ENCODE data around the gene MIOX.

MIOX gene

DNA sequence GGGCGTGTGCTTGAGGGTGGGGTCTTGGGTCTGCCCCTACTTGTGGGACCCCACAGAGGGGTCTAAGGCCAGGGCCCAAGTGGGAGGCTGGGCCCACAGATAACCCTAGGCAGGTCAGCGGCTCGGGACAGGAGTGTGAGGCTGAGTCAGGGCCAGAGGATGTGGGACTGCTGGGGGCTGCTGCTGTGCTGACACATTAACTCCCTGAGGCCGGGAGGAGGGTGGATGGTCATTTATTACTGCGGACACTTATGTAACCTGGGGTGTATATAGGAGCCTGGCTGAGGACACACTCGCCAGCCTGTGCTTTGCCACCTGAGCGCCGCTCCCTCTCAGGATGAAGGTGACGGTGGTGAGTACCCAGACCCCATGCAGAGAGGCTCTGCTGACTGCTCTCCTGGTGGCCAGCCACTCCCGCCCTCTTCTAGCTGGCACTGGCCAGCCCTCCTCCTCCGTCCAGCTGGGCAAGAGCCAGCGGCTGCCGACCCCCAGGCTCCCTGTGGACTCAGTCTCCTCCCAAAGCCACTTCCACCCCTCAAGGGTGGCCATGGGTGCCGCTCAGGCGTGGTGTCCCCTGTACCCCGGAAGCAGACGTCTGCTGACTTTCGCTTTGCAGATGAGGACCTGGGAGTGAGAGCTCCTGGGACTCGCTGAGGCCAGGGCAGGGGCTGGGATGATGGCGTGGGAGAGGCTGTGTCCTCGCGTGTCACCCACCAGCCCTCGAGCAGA is at the start of gene MIOX:
Gene MIOX (plus strand): TSS at position 299 of the 729 bp plus-strand sequence. CDS start 39 bp downstream, at position 338.
- peaks cover 6% of the 10 kb centered on the region for H3K4me1 ChIP-seq (ENCODE audit: insufficient read depth, insufficient read length)
- TF ChIP-seq SUZ12 (IDR thresholded peaks at IDR 0.05; ENCODE audit: extremely low read depth, insufficient read depth, insufficient read length), result no peak
- DNase-seq (ENCODE audit: low read depth, low spot score), result no peak

DNA sequence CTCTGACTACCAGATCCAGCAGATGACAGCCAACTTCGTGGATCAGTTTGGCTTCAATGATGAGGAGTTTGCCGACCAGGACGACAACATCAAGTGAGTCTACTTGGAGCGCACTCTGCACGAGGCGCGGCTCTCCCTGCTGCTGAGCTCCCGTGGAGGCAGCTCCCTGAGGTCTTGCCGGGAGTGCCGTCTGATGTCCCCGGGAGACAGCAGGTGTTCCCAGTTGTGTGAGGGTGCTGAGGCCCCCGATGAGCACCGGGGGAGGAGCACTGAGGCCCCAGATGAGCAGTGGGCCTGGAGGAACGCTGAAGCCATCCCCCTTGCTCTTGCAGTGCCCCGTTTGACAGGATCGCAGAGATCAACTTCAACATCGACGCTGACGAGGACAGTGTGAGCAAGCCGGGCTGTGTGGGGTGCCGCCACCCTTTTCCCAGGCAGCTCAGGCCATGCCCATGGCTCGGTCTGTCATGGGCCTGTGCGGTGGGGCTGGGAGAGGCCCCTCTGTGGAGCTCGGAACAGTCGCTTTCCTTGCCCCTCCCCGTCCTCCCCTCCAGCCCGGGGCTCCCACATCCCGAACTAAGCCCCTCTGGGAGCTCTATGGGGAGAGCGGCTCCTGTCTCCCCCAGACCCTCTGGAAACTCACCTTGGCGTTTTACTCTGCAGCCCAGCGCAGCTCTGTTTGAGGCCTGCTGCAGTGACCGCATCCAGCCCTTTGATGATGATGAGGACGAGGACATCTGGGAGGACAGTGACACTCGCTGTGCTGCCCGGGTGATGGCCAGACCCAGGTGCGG is 49.0 kb upstream of the MIOX start:
- no peak for DNase-seq (ENCODE audit: low read depth, low spot score)
- no peak overlapping the region for H3K4me3 ChIP-seq (ENCODE audit: insufficient read length, low read depth)
- H3K27me3 ChIP-seq (ENCODE audit: insufficient read depth, insufficient read length), result no peaks in the 10 kb centered on the region
- TF ChIP-seq YY1 (IDR thresholded peaks at IDR 0.05; ENCODE audit: insufficient read depth, insufficient read length) (no peak), SUZ12 (IDR thresholded peaks at IDR 0.05; ENCODE audit: extremely low read depth, insufficient read depth, insufficient read length) (no peak), ZNF274 (IDR thresholded peaks at IDR 0.05; ENCODE audit: low read depth, low read length) (no peak)
- H3K4me1 ChIP-seq (ENCODE audit: insufficient read depth, insufficient read length), result no peaks in the 10 kb centered on the region
- H3K9ac ChIP-seq (ENCODE audit: insufficient read length, low read depth), result no peak overlapping the region
- H3K9me3 ChIP-seq (ENCODE audit: insufficient read depth, low read length), result no peaks in the 10 kb centered on the region
- H3K36me3 ChIP-seq (ENCODE audit: insufficient read depth, insufficient read length, low read length), result peaks cover 71% of the 10 kb centered on the region

More for the DNA sequence above, at the start of gene MIOX:
- Histone ChIP-seq H3K9ac (ENCODE audit: insufficient read length, low read depth) (no peak within 1 kb of the TSS), H3K36me3 (ENCODE audit: insufficient read depth, insufficient read length, low read length) (peaks cover 3% of the 10 kb centered on the region), H3K27me3 (ENCODE audit: insufficient read depth, insufficient read length) (peaks cover 2% of the 10 kb centered on the region), H3K4me3 (ENCODE audit: insufficient read length, low read depth) (no peak within 1 kb of the TSS), H3K9me3 (ENCODE audit: insufficient read depth, low read length) (no peaks in the 10 kb centered on the region)

DNA sequence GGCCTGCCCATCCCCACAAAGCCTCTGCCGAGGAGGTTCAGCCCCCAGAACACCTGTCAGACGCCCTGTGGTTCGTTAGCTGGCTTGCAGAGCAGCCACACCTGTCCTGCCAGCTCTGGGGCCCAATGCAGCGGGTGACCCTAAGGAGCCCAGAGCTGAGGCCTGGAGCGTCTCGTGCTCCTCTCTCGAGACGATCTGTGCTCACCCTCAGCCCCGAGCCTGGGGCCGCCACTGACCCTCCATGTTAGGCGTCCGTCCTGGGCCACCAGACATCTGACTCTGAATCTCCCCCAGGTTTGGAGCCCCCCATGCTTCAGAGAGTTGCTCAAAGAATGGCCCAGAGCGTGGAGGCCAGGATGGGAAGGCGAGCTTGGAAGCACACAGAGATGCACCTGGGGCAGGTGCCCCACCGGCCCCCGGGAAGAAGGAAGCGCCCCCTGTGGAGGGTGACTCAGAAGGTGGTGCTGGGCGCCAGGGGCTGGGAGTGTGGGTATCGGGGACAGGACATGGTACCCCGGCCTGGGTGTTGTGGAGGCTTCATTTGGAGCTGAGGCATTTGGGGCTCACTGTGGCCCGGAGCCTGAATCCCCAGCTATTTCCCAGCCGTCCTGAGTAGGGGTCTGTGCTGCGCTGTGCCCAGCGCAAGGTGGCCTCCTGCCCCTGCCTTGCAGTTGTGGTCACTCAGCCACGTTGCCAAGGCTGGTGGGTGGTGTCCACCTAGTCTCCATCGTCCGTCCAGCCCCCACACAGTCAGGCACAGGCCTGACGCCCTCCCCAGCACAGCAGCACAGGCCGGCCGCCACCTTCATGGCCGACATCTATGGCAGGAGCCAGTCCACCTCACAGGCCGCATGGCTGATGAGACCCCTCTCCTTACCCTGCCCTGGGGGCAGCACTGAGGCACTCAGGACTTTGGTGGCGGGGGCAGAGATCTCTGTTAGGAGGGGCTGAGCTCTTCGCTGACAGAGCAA is 48.1 kb upstream of the MIOX start:
- Histone ChIP-seq H3K9ac (ENCODE audit: insufficient read length, low read depth) (no peak overlapping the region), H3K4me3 (ENCODE audit: insufficient read length, low read depth) (no peak overlapping the region), H3K4me1 (ENCODE audit: insufficient read depth, insufficient read length) (no peaks in the 10 kb centered on the region), H3K27me3 (ENCODE audit: insufficient read depth, insufficient read length) (no peaks in the 10 kb centered on the region), H3K9me3 (ENCODE audit: insufficient read depth, low read length) (no peaks in the 10 kb centered on the region), H3K36me3 (ENCODE audit: insufficient read depth, insufficient read length, low read length) (peaks cover 75% of the 10 kb centered on the region)
- no peak for DNase-seq (ENCODE audit: low read depth, low spot score)
- TF ChIP-seq YY1 (IDR thresholded peaks at IDR 0.05; ENCODE audit: insufficient read depth, insufficient read length) (no peak), ZNF274 (IDR thresholded peaks at IDR 0.05; ENCODE audit: low read depth, low read length) (no peak), SUZ12 (IDR thresholded peaks at IDR 0.05; ENCODE audit: extremely low read depth, insufficient read depth, insufficient read length) (no peak)

DNA sequence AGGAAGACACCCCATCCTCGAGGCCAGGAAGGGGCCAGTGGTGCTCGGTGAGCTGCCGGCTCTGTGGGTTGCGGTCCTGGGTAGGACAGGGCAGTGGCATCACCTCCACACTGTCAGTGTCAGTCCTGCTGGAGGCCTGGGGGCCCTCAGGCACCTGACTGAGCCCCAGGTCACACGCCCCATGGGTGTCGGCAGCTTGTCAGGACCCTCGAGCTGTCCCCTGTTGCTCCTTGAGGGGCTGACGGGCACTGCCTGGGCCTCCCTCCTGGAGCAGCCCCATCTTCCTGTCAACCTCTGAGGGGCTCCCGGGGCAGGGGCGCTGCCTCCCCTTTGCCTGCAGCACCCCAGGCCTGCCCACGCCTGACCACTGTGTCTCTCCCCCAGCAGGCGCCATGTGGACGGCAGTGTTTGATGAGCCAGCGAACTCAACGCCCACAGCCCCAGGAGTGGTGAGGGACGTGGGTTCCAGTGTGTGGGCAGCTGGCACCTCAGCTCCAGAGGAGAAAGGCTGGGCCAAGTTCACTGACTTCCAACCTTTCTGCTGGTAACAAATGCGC is 47.3 kb upstream of the MIOX start:
- Histone ChIP-seq H3K9ac (ENCODE audit: insufficient read length, low read depth) (no peak overlapping the region), H3K4me3 (ENCODE audit: insufficient read length, low read depth) (no peak overlapping the region), H3K9me3 (ENCODE audit: insufficient read depth, low read length) (no peaks in the 10 kb centered on the region), H3K36me3 (ENCODE audit: insufficient read depth, insufficient read length, low read length) (peaks cover 80% of the 10 kb centered on the region), H3K27me3 (ENCODE audit: insufficient read depth, insufficient read length) (no peaks in the 10 kb centered on the region), H3K4me1 (ENCODE audit: insufficient read depth, insufficient read length) (no peaks in the 10 kb centered on the region)
- no peak for DNase-seq (ENCODE audit: low read depth, low spot score)
- no peak for TF ChIP-seq SUZ12 (IDR thresholded peaks at IDR 0.05; ENCODE audit: extremely low read depth, insufficient read depth, insufficient read length)
- TF ChIP-seq ZNF274 (IDR thresholded peaks at IDR 0.05; ENCODE audit: low read depth, low read length), result no peak
- TF ChIP-seq YY1 (IDR thresholded peaks at IDR 0.05; ENCODE audit: insufficient read depth, insufficient read length), result no peak

DNA sequence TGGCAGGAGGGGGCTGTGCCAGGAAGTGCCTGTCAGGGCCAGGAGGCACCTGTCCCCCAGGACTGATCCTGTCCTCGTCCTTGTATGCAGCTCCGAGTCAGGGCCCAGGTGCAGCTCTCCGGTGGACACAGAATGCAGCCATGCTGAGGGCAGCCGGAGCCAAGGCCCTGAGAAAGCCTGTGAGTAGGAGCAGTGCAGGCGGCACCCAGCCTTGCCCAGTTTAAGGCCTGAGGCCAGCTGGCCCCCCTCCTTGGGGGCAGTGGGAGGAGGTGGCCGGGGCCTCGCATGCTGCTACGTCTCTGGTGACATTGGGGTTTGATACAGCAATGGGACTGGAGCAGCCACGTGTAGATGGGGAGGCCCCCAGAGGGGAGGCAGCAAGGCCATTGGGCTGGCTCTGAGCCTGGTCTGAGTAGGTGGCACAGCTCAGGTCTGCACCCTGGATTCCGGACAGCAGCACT is 46.8 kb upstream of the MIOX start:
- TF ChIP-seq YY1 (IDR thresholded peaks at IDR 0.05; ENCODE audit: insufficient read depth, insufficient read length), result no peak
- TF ChIP-seq ZNF274 (IDR thresholded peaks at IDR 0.05; ENCODE audit: low read depth, low read length), result no peak
- no peak for TF ChIP-seq SUZ12 (IDR thresholded peaks at IDR 0.05; ENCODE audit: extremely low read depth, insufficient read depth, insufficient read length)
- H3K4me3 ChIP-seq (ENCODE audit: insufficient read length, low read depth), result no peak overlapping the region
- DNase-seq (ENCODE audit: low read depth, low spot score), result no peak
- H3K36me3 ChIP-seq (ENCODE audit: insufficient read depth, insufficient read length, low read length), result peaks cover 81% of the 10 kb centered on the region
- H3K27me3 ChIP-seq (ENCODE audit: insufficient read depth, insufficient read length), result no peaks in the 10 kb centered on the region
- H3K9me3 ChIP-seq (ENCODE audit: insufficient read depth, low read length), result no peaks in the 10 kb centered on the region
- H3K4me1 ChIP-seq (ENCODE audit: insufficient read depth, insufficient read length), result peaks cover 2% of the 10 kb centered on the region
- no peak overlapping the region for H3K9ac ChIP-seq (ENCODE audit: insufficient read length, low read depth)

DNA sequence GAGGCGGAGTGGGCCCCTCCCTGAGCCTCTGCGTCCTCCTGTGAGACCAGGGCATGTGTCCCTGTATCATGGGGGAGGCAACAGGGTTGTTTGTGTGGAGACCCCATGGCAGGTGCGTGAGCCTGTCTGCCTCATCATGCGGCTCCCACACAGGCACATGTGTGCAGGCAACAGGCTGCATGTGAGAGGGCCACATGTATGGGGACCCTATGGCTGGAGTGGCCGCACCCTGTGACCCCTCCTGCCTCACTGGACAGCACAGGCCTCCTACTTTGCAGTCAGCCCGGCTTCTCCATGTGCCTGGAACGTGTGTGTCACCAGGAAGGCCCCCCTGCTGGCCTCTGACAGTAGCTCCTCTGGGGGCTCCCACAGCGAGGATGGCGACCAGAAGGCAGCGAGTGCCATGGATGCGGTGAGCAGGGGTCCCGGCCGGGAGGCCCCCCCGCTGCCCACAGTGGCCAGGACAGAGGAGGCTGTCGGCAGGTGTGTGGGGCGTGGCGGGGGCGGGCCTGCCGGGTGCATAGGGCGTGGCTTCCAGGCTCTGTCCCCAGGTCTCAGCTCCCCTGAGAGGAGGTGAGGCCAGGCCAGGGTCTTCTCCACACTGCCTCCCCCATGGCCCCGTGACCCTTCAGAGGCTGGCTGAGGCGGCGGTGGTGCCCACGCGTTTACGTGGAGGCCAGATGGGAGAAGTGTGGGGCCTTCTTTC is 46.0 kb upstream of the MIOX start:
- DNase-seq (ENCODE audit: low read depth, low spot score), result no peak
- no peaks in the 10 kb centered on the region for H3K27me3 ChIP-seq (ENCODE audit: insufficient read depth, insufficient read length)
- H3K4me3 ChIP-seq (ENCODE audit: insufficient read length, low read depth), result no peak overlapping the region
- H3K9ac ChIP-seq (ENCODE audit: insufficient read length, low read depth), result no peak overlapping the region
- peaks cover 2% of the 10 kb centered on the region for H3K4me1 ChIP-seq (ENCODE audit: insufficient read depth, insufficient read length)
- TF ChIP-seq ZNF274 (IDR thresholded peaks at IDR 0.05; ENCODE audit: low read depth, low read length), result no peak
- no peak for TF ChIP-seq YY1 (IDR thresholded peaks at IDR 0.05; ENCODE audit: insufficient read depth, insufficient read length)
- peaks cover 81% of the 10 kb centered on the region for H3K36me3 ChIP-seq (ENCODE audit: insufficient read depth, insufficient read length, low read length)
- no peaks in the 10 kb centered on the region for H3K9me3 ChIP-seq (ENCODE audit: insufficient read depth, low read length)

Data from NT2/D1 (cell line).